SW 1271 (cell line): ENCODE data around the gene NTPCR.

Experiments
- DNase-seq, 2 experiments: peaks; one replicate each; lab custom pipeline; 2025; lab: John Stamatoyannopoulos, UW

Gene NTPCR

DNA sequence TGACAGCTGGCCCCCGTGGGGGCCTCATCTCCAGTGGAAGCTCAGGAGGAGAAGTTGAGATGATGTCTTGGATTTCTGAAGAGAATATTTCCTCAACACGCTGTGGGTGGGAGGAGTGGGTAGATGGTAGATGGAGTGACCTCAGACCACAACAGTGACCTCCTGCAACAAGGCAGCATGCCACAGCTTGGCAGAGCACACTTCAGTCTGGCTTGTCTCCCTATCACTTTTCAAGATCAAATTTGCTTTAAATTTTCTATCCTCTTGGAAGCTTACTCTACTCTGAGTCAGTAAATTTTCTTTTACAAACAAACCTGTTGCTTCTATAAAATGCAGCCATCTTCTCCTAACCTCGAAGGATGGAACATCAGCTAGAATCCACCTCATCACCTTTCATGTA is 59.7 kb downstream of the NTPCR start:
- DNase-seq = no peak

DNA sequence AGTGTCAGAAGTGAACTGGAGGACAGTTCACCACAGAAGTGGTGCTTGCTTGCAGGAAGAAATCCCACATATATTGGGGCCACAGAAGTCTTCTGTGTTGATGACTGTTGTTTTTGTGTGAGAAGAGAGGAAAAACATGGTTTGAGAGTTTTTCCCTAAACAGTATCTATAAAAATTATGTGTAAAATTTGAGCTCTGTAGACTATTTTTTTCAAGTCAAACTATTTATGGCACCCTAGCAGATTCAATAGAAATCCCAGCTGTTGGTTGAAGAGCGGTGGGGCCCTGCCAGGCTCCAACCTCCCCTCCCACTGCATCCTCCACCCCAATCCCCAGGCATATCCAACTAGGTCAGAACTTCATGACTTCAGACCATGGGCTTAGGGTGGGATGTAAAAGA is 61.6 kb downstream of the NTPCR start:
- no peak for DNase-seq

DNA sequence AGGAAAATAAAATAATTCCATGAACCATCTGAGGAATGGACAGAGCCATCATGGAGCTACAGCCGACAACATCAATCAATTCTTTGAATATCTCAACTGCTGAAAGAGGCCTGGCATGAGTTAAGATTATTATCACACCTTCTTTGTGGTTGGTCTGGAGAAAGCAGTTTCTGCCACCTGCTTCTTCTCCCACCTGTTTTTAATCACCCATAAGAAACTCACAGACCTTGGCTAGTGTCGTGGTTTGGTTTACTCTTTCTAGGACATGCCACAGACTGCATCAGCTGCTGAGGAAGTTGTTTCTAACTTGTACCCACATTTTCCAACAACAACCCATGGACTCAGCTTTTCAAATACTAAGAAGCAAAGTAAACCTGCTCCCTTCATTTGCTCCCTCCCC is 65.6 kb downstream of the NTPCR start:
- no peak for DNase-seq

DNA sequence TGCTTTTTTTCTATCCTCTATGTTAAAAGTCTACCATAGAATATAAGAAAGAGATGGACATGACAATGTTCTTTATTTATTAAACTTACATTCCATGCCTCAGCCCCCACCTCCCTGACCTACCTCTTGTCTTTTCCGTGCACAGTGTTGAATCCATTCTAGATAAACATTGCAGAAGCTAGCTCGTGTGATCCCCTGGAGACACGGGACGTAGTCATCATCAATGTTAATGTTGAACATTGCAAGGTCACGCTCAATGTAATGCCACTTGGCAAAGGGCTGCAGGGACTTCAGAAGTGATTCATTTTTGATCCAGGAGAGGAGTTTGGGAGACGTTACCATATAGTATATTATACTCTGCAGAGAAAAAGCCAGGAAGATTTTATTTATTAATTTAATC is 66.4 kb downstream of the NTPCR start:
- DNase-seq = no peak

DNA sequence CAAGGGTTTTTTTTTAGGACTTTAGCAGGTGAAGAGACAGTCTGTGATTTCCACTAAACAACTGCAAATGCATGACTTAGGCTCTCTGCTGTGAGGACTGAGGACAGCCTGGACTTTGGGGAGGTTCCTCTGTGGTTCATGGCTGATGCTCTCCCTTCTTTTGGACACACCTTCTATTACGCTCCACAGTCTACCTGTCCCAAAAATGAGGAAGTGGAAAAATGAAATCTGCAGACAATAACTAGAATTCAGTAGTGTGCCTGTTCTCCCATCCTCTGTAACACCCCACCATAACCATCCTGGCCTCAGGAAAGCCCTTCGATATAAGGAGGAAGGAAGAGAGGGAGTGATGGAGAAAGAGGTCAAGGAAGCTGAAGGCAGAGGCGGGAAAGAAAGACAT is 68.7 kb downstream of the NTPCR start:
- no peak for DNase-seq

DNA sequence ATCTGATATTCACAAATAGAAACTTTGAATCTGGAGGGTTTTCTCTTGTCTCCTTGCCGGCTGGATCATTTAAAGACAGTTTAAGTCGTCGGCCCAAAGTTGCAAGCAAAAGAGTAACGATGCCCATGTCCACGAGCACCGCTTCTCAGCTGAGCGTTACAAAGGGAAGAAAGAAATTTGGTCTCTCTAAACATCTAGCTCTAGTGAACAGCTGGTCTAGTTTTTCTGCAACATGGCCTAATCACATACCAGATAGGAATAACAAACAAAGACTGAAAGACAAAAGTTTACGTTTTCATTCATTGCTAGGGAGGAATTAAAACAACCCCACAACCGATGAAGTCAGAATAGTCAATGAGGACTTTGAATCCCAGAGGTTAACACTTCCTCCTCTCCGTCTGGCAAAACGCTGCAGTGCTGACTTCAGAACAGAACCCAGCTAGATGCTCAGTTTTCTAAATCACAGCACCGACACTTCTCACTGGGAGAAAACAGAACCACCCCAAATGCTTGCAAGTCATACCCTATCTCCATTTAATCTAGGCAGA is 69.4 kb downstream of the NTPCR start:
- no peak for DNase-seq

DNA sequence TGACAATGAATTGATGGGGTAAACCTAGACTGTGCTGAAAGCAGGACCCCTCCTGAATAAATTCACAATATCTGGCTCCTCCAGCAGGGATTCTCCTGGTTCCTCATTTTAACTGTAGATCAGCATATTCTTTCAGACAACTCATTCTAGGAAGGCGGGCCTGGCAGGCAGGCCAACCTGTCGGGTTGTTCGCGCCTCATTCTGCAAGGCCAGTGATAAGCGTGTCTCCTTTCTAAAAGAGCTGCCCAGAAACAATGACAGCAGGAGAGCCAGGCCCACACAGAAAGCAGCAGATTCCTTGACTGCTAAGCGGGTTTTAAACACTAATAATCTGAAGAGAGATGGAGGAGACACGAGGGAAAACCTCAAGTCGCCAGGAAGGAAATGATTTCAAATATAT is 70.0 kb downstream of the NTPCR start:
- DNase-seq = no peak

DNA sequence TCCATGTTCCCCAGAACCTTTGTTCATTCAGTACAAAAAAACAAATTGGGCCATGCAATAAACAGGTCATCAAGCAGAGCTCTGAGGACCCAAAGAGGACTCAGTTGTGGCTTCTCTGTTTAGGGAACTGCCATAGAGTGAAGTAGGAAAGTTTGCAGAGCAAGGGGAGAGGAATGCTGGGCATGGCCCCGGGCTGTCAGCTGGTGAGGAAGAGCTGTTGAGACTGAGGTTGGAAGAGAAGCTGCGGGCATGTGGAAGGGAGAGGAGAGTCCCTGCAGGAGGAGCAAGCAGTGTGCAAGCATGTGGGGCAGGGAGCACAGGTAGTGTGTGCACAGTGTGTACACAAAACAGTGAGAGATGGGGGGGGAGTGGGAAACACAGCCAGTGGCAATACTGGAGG is 71.8 kb downstream of the NTPCR start:
- DNase-seq = no peak

DNA sequence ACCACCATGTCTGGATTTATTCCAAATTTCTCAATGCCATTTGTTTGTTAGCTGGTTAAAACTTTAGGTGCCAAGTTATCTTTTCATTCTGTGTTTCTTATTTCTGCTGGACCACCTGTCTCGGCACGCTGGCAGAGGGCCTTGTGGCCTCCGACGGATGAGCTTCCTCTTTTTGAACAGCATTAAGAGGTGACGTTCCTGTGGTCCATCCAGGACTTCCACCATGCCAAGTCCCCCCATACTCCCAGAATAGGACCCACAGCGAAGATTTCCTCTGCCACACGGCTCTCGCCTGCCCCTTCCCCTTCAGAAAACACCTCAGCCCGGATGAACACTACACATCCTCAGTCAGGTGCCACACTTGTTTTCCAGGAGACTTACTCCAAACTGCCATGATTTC is 73.8 kb downstream of the NTPCR start:
- DNase-seq = no peak

DNA sequence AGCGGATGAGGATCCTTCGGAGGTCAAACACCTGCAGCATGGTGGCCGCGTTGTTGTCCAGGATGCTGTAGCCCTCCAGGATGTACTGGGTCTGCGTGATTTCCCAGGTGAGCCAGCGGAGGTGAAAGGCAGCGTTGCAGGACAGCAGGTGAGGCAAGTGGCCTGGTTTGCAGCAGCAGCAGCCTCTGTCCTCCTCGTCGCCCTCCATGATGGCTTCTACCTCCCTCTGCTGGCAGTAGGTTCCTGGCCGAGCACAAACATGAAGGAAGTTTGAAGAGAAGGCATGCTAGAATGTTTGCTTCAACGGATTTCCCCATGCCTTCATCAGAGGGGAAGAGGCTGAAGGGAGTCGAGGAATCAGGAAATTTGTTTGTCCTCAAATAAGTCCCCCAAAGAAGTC is 74.7 kb downstream of the NTPCR start:
- DNase-seq = no peak

DNA sequence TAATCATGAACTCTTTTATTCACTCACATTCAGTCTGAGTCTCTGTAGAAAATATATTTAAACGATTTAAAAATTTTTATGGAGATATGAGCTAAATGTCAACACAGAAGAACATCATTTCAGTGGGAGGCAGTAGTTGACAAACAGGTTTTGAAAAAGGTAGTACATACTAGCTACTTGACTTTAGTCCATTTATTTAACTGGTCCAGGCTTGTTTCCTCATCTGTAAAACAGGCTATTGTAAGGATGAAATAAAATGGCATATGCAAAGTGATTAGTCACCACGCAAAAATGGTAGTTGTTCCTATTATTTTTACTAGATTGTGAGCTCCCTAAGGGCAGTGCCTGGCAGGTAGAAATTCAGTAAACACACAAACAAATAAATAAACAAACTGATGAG is 75.2 kb downstream of the NTPCR start:
- no peak for DNase-seq

DNA sequence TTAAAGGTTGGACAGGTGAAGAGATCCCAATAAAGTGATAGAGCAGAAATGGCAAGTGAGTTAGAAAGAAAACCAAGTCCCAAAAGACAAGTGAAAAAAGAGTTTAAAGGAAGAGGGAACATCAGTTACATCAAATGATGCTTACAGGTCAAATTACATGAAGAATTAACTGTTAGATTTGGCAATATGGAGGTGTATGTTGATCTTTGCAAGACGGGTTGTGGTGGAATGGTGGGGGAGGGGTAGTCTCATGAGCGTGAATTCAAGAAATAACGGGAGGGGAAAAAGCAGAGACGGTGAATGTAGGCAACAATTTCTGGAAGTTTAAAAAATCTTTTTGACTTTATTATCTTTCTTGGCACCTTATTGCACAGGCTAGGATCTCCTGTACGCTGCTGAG is 76.6 kb downstream of the NTPCR start:
- no peak for DNase-seq

DNA sequence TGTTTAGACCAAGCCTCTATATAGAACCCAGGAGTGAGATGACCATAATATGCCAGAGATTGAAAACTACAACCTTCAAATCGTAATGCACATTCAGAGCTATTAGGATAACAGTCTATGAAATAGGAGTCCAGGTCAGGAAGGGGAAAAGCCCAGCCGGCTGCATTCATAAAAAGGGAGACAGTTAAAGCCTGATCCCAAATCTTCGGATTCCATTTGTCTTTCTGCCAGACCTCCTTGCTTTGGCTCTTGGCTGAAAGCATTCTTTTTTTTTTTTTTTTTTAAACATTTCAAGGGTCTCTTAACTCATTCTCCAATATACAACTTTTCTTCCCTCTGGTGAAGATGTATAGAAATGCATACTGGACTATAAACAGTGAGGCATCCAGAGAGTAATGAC is 81.1 kb downstream of the NTPCR start:
- no peak for DNase-seq

DNA sequence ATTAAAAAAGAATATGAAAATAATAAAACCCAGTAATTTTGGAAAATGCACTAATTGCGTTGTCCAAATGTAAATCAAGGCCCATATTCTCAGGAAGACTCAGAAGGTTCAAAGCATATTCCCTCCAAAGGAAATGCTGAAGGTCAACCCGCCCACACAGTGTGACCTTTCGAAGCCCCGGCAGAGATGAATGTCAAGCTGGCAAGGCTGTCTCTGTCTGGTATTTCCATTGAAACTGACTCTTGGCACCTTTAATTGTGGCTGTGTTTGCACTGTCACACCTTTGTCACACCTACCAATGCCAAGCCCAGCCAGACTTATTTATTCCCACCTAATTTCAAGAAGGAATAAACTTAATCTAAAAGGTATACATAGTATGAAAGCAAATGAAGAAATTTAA is 82.5 kb downstream of the NTPCR start:
- DNase-seq = no peak

DNA sequence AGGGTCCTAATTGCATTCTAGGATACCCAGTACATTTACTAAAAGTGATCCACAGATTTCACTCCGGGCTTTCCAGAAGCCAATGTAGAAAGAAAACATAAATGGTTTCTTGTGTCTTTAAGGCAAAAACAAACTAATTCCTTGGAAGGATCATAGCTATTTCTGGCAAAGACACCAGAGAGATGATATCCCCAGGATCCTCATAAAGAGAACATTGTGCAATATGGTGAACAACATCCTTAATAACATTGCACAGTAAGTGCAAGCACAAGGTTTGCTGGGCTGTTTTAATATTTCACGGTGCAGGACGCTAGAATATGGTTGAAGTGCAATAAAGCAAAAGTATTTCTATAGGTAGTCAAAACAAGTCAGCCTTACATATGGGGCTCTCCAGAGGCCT is 83.0 kb downstream of the NTPCR start:
- DNase-seq = no peak
